K562 (cell line): ENCODE data around the gene LTBR. TPM values are rescaled to one million over a fixed set of nuclear protein-coding genes. Genes with fewer than 3 reads are reported as not detected.

Experiments used
- DACH1 ChIP-seq: fragments of 450-650 bp; IDR thresholded peaks from 2 replicates; pipeline ENCODE4 v1.6.1; 2018; ENCODE audit not compliant: partially characterized antibody
- L3MBTL2 ChIP-seq: fragments of 450-650 bp; IDR thresholded peaks from 2 replicates; pipeline ENCODE4 v1.6.1; 2016; ENCODE audit warnings: mild to moderate bottlenecking, moderate library complexity
- NBN ChIP-seq: fragments of 450-650 bp; IDR thresholded peaks from 2 replicates; pipeline ENCODE4 v1.6.1; 2016; ENCODE audit warnings: low read depth, mild to moderate bottlenecking
- SMAD4 ChIP-seq: fragments of 250-450 bp; sonication (Bioruptor Pico); conservative IDR thresholded peaks from 2 replicates; pipeline ENCODE4 v1.8.0; 2021; ENCODE audit warnings: inconsistent platforms, mild to moderate bottlenecking, moderate library complexity
- ZNF253 ChIP-seq: fragments of 250-450 bp; sonication (Bioruptor Pico); conservative IDR thresholded peaks from 2 replicates; pipeline ENCODE4 v1.6.1; 2021; ENCODE audit warnings: mild to moderate bottlenecking
- polyA plus RNA-seq, 8 experiments: library from polyadenylated mRNA; depleted of rRNA in 4 of 8; stranded (reverse) in 5 of 8; unstranded in 3 of 8; fragments of >200 nt; fragmentation: Nextera tagmentation in 2 of 8; fragmentation: Illumina TruSeq in 1 of 8; extraction: Ambion mirVana in 2 of 8; extraction: Trizol in 1 of 8; gene quantifications; 2 replicates each; pipeline versions ENCODE4 v1.2.1 to v1.2.3, GENCODE V29; 2011 to 2014; ENCODE audit warnings: inconsistent platforms in 1 of 8, missing spikeins in 1 of 8
- total RNA-seq, 7 experiments: library from RNA; depleted of rRNA in 6 of 7; stranded (reverse); fragments of >200 nt in 6 of 7; fragmentation: Illumina TruSeq in 2 of 7; extraction: Trizol in 2 of 7; gene quantifications; 2 replicates each; pipeline versions ENCODE4 v1.2.1 to v1.2.3, GENCODE V29; 2011 to 2021; ENCODE audit warnings: low replicate concordance in 1 of 7
- TF ChIP-seq, protein P1 (sequence below), 2 experiments: fragments of 450-650 bp; formaldehyde crosslinking in 1 of 2; IDR thresholded peaks; 2 replicates each; pipeline versions ENCODE4 v1.4.0 to v1.6.1; 2014 to 2020; ENCODE audit warnings: mild to moderate bottlenecking in 2 of 2, borderline replicate concordance in 1 of 2, low read depth in 1 of 2
- TF ChIP-seq, protein P2 (sequence below): fragments of 250-450 bp; sonication (Bioruptor Pico); IDR thresholded peaks from 2 replicates; pipeline ENCODE4 v1.9.0; 2021; ENCODE audit warnings: mild to moderate bottlenecking, inconsistent platforms
- TF ChIP-seq, protein P3 (sequence below): sonication (generic); formaldehyde crosslinking; IDR thresholded peaks from 2 replicates; pipeline ENCODE4 v1.8.0; 2022; ENCODE audit warnings: mild to moderate bottlenecking, missing genetic modification reagents

LTBR gene
- total and polyA plus RNA-seq, 9 of the 15 experiments (the other 6 are each of a cell fraction or from before 2014, with no cell fraction given) = 0.96 to 69.0 (median 35.3) TPM

DNA sequence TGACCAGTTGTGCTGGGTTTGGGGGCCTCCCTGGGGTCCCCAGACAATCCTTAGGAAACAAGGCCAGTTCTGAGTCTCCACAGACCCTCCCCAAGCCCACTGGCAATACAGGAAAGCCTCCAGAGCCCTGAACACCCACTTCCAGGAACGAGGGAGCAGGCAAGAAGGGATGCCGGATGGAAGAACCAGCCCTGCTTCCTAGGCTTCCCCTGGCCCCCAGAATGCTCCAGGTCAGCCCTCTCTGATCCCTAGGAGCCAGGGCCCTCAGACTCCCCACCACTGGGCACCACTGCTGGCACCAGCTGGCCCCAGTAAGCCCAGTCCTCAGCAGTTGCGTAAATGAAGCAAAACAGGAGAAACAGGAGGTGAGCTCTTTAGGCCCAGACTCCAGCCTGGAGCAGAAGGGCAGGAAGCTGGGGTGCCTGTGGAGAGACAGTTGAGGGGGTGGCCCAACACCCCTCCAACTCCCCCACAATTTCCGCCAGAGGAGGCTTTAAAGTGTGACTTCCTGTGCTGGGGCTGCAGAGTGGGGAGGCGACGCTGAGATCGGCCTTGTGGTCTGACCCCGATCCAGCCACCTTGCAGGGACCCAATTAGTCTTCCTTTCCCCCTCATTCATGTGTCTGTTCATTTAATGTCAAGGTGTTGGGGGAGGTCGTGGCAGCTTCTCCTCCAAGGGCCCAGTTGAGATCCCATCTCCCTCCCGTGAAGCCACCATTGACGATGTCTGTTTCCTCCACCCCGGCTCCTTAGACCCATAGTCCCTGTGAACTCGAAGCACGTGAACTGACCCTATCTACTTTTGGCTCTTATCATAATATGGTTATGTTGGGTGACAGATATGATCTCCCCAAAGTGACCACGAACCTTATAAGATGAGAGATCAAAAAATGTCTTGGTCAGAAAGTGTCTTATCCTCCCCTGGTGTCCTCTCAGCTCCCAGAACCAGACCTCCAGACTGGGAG, 46.8 kb upstream of the LTBR start (continued):
- TF ChIP-seq SMAD4 (CRISPR knock-in tag) (0 out of 2 replicates have a peak, but pooled peaks have one; percentile 40), NBN (no peak), ZNF253 (CRISPR knock-in tag) (no peak), DACH1 (no peak), L3MBTL2 (peak; percentile 54)
- TF ChIP-seq, protein P1, sequence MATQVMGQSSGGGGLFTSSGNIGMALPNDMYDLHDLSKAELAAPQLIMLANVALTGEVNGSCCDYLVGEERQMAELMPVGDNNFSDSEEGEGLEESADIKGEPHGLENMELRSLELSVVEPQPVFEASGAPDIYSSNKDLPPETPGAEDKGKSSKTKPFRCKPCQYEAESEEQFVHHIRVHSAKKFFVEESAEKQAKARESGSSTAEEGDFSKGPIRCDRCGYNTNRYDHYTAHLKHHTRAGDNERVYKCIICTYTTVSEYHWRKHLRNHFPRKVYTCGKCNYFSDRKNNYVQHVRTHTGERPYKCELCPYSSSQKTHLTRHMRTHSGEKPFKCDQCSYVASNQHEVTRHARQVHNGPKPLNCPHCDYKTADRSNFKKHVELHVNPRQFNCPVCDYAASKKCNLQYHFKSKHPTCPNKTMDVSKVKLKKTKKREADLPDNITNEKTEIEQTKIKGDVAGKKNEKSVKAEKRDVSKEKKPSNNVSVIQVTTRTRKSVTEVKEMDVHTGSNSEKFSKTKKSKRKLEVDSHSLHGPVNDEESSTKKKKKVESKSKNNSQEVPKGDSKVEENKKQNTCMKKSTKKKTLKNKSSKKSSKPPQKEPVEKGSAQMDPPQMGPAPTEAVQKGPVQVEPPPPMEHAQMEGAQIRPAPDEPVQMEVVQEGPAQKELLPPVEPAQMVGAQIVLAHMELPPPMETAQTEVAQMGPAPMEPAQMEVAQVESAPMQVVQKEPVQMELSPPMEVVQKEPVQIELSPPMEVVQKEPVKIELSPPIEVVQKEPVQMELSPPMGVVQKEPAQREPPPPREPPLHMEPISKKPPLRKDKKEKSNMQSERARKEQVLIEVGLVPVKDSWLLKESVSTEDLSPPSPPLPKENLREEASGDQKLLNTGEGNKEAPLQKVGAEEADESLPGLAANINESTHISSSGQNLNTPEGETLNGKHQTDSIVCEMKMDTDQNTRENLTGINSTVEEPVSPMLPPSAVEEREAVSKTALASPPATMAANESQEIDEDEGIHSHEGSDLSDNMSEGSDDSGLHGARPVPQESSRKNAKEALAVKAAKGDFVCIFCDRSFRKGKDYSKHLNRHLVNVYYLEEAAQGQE (IDR thresholded peaks at IDR 0.05; ENCODE audit: borderline replicate concordance) = peak; percentile 53; the same call in 1 of the 2 replicates
- TF ChIP-seq, protein P1 (CRISPR knock-in tag; IDR thresholded peaks at IDR 0.05; ENCODE audit: low read depth) = no peak
- TF ChIP-seq, protein P2, sequence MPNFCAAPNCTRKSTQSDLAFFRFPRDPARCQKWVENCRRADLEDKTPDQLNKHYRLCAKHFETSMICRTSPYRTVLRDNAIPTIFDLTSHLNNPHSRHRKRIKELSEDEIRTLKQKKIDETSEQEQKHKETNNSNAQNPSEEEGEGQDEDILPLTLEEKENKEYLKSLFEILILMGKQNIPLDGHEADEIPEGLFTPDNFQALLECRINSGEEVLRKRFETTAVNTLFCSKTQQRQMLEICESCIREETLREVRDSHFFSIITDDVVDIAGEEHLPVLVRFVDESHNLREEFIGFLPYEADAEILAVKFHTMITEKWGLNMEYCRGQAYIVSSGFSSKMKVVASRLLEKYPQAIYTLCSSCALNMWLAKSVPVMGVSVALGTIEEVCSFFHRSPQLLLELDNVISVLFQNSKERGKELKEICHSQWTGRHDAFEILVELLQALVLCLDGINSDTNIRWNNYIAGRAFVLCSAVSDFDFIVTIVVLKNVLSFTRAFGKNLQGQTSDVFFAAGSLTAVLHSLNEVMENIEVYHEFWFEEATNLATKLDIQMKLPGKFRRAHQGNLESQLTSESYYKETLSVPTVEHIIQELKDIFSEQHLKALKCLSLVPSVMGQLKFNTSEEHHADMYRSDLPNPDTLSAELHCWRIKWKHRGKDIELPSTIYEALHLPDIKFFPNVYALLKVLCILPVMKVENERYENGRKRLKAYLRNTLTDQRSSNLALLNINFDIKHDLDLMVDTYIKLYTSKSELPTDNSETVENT (CRISPR knock-in tag) = no peak
- TF ChIP-seq, protein P3, sequence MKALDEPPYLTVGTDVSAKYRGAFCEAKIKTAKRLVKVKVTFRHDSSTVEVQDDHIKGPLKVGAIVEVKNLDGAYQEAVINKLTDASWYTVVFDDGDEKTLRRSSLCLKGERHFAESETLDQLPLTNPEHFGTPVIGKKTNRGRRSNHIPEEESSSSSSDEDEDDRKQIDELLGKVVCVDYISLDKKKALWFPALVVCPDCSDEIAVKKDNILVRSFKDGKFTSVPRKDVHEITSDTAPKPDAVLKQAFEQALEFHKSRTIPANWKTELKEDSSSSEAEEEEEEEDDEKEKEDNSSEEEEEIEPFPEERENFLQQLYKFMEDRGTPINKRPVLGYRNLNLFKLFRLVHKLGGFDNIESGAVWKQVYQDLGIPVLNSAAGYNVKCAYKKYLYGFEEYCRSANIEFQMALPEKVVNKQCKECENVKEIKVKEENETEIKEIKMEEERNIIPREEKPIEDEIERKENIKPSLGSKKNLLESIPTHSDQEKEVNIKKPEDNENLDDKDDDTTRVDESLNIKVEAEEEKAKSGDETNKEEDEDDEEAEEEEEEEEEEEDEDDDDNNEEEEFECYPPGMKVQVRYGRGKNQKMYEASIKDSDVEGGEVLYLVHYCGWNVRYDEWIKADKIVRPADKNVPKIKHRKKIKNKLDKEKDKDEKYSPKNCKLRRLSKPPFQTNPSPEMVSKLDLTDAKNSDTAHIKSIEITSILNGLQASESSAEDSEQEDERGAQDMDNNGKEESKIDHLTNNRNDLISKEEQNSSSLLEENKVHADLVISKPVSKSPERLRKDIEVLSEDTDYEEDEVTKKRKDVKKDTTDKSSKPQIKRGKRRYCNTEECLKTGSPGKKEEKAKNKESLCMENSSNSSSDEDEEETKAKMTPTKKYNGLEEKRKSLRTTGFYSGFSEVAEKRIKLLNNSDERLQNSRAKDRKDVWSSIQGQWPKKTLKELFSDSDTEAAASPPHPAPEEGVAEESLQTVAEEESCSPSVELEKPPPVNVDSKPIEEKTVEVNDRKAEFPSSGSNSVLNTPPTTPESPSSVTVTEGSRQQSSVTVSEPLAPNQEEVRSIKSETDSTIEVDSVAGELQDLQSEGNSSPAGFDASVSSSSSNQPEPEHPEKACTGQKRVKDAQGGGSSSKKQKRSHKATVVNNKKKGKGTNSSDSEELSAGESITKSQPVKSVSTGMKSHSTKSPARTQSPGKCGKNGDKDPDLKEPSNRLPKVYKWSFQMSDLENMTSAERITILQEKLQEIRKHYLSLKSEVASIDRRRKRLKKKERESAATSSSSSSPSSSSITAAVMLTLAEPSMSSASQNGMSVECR (CRISPR knock-in tag) = 0 out of 2 replicates have a peak, but pooled peaks have one; percentile 32
- TF ChIP-seq, all 486 proteins: peak for 48
